Naive thymus-derived CD8-positive, alpha-beta T cell (primary cell): Measurements from ENCODE around the gene NAB1. TPM values are rescaled to one million over a fixed set of nuclear protein-coding genes. Genes with fewer than 3 reads are reported as not detected.
"Not testable (repeated sequence)": the region's sequence is repeated elsewhere in the genome, so short reads cannot be mapped to it uniquely, and the experiment has no call there.

ENCODE experiments used
- ATAC-seq, 2 donors: fragments of 150-1000 bp; cut with Tn5 transposase in 1 of 2; sonication (Bioruptor Pico), chemical (Tn5 transposase) in 1 of 2; 1 replicate in 1 of 2; 2 replicates in 1 of 2; pipeline ENCODE4 v1.10.0; 2021; ENCODE audit warnings: mild to moderate bottlenecking in 2 of 2, moderate library complexity in 2 of 2
- POLR2A ChIA-PET: fragments of 350-600 bp; sonication (Branson Sonifier 250); formaldehyde crosslinking; loops from one replicate; lab custom pipeline; 2021; ENCODE audit warnings: antibody characterized with exemption; lab: Charles Lee
- DNase-seq, 10 donors: peaks; one replicate each; pipeline versions ENCODE4 v3.0.0 to v3.0.0-alpha.2; 2020 to 2022
- H3K27ac Mint-ChIP-seq, 10 donors: one replicate each; pipeline ENCODE4 v1.8.0; 2020 to 2022; ENCODE audit warnings: mild to moderate bottlenecking in 10 of 10, mixed read lengths in 10 of 10, moderate library complexity in 4 of 10, inconsistent platforms in 1 of 10
- H3K27me3 Mint-ChIP-seq, 5 donors: one replicate each; pipeline ENCODE4 v1.8.0; 2021 to 2022; ENCODE audit warnings: mixed read lengths in 5 of 5
- H3K36me3 Mint-ChIP-seq, 3 donors: one replicate each; pipeline ENCODE4 v1.8.0; 2020 to 2022; ENCODE audit warnings: mixed read lengths in 3 of 3, mild to moderate bottlenecking in 2 of 3, inconsistent platforms in 1 of 3
- H3K4me1 Mint-ChIP-seq, 4 donors: one replicate each; pipeline ENCODE4 v1.8.0; 2021 to 2022; ENCODE audit warnings: mixed read lengths in 4 of 4
- H3K4me3 Mint-ChIP-seq, 10 donors: one replicate each; pipeline ENCODE4 v1.8.0; 2020 to 2022; ENCODE audit warnings: mild to moderate bottlenecking in 10 of 10, mixed read lengths in 10 of 10, moderate library complexity in 6 of 10, inconsistent platforms in 1 of 10
- H3K9me3 Mint-ChIP-seq, 9 donors: one replicate each; pipeline ENCODE4 v1.8.0; 2020 to 2022; ENCODE audit warnings: mixed read lengths in 9 of 9, mild to moderate bottlenecking in 3 of 9, inconsistent platforms in 1 of 9, moderate library complexity in 1 of 9
- polyA plus RNA-seq, 3 donors: library from polyadenylated mRNA; unstranded; fragments of 300-500 nt; fragmentation: Illumina TruSeq; gene quantifications; one replicate each; pipeline ENCODE4 v1.2.3, GENCODE V29; 2021
- total RNA-seq, 8 experiments: library from RNA in 2 of 8; stranded (reverse) in 2 of 8; gene quantifications; one replicate each; pipeline ENCODE4 v1.2.3 and lab custom pipeline; 2021 to 2026

The NAB1 gene
- total RNA-seq (10 to 100 TPM; 20.1 to 24.3 TPM), polyA plus RNA-seq (1 to 10 TPM; 2.7 to 4.3 (median 3.7) TPM), total RNA-seq (lab: John Stamatoyannopoulos, UW) (30.7 to 66.9 (median 43.6) reads per million in 6 experiments)

- peaks cover 12 to 42% (median 30%) of the 10 kb centered on the region in 4 donors for H3K4me1 Mint-ChIP-seq
- H3K4me3 Mint-ChIP-seq, result peak within 1 kb of the TSS; percentile 89 to 97 (median 94)
- DNase-seq (peak in 9 of 10 donors; percentile 35 to 78 (median 53)), ATAC-seq (peak; percentile 48 to 60)
- H3K27ac Mint-ChIP-seq, result peak within 1 kb of the TSS; percentile 85 to 98 (median 94)
- no peaks in the 10 kb centered on the region for H3K36me3 Mint-ChIP-seq
- POLR2A ChIA-PET, result interaction anchor here (0.7 to 2.0 kb wide), 8 partner anchors 21 to 1016 kb away, joined by 4 to 14 read pairs (median 8); partner anchors contain the start of genes MFSD6 and NEMP2
- H3K27me3 Mint-ChIP-seq, result no peaks in the 10 kb centered on the region
- H3K9me3 Mint-ChIP-seq, result no peaks in the 10 kb centered on the region
These were observed at the start of gene NAB1 for GRCh38 chr2:190649035-190649797. TSS of gene NAB1 (plus strand) at chr2:190649083. CDS start at chr2:190659177, 10,094 bp downstream.

- no peak overlapping the region for H3K4me3 Mint-ChIP-seq
- POLR2A ChIA-PET, result no interaction called here
- no peaks in the 10 kb centered on the region for H3K36me3 Mint-ChIP-seq
- peak overlapping the region in 5 of 10 donors; percentile 24 to 64 (median 29) for H3K27ac Mint-ChIP-seq
- no peak for DNase-seq
- H3K9me3 Mint-ChIP-seq, result no peaks in the 10 kb centered on the region
- peaks cover 9 to 21% (median 13%) of the 10 kb centered on the region in 4 donors for H3K4me1 Mint-ChIP-seq
- no peak for ATAC-seq
- no peaks in the 10 kb centered on the region for H3K27me3 Mint-ChIP-seq
These were observed 49.2 kb upstream of the NAB1 start for GRCh38 chr2:190599546-190600220.

GRCh38 chr2:190600293-190601103 lies 48.4 kb upstream of the NAB1 start:
- H3K27me3 Mint-ChIP-seq, result no peaks in the 10 kb centered on the region
- peaks cover 9 to 21% (median 13%) of the 10 kb centered on the region in 4 donors for H3K4me1 Mint-ChIP-seq
- ATAC-seq (no peak), DNase-seq (no peak)
- H3K27ac Mint-ChIP-seq, result peak overlapping the region in 6 of 10 donors; percentile 9 to 73 (median 30)
- POLR2A ChIA-PET, result no interaction called here
- no peaks in the 10 kb centered on the region for H3K9me3 Mint-ChIP-seq
- no peak overlapping the region for H3K4me3 Mint-ChIP-seq
- H3K36me3 Mint-ChIP-seq, result no peaks in the 10 kb centered on the region

- H3K36me3 Mint-ChIP-seq, result no peaks in the 10 kb centered on the region
- no peak overlapping the region for H3K4me3 Mint-ChIP-seq
- no peaks in the 10 kb centered on the region for H3K9me3 Mint-ChIP-seq
- POLR2A ChIA-PET, result interaction anchor here (1.1 kb wide), 1 partner anchor 10 kb away, joined by 4 read pairs; no protein-coding TSS in a partner anchor
- H3K27ac Mint-ChIP-seq, result no peak overlapping the region
- no peak for ATAC-seq
- no peak for DNase-seq
- H3K27me3 Mint-ChIP-seq, result no peaks in the 10 kb centered on the region
- peaks cover 12 to 18% (median 13%) of the 10 kb centered on the region in 4 donors for H3K4me1 Mint-ChIP-seq
These were observed 45.5 kb upstream of the NAB1 start for GRCh38 chr2:190603374-190603773.

GRCh38 chr2:190607014-190607597 lies 41.8 kb upstream of the NAB1 start:
- Mint-ChIP-seq H3K27me3 (no peaks in the 10 kb centered on the region), H3K4me3 (no peak overlapping the region), H3K9me3 (no peaks in the 10 kb centered on the region), H3K36me3 (peaks cover 0 to 3% (median 0%) of the 10 kb centered on the region in 3 donors), H3K4me1 (peaks cover 0 to 2% (median 0%) of the 10 kb centered on the region in 4 donors), H3K27ac (no peak overlapping the region)
- no peak for DNase-seq
- no peak for ATAC-seq
- POLR2A ChIA-PET, result no interaction called here

GRCh38 chr2:190607657-190608357 lies 41.1 kb upstream of the NAB1 start:
- no peak overlapping the region for H3K4me3 Mint-ChIP-seq
- DNase-seq, result no peak
- no peaks in the 10 kb centered on the region for H3K9me3 Mint-ChIP-seq
- no peak for ATAC-seq
- POLR2A ChIA-PET, result no interaction called here
- H3K27me3 Mint-ChIP-seq, result no peaks in the 10 kb centered on the region
- no peak overlapping the region for H3K27ac Mint-ChIP-seq
- peaks cover 0 to 3% (median 0%) of the 10 kb centered on the region in 3 donors for H3K36me3 Mint-ChIP-seq
- peaks cover 0 to 2% (median 0%) of the 10 kb centered on the region in 4 donors for H3K4me1 Mint-ChIP-seq

GRCh38 chr2:190608863-190609262 lies 40.0 kb upstream of the NAB1 start:
- ATAC-seq, result not testable (repeated sequence)

GRCh38 chr2:190609397-190609796 lies 39.5 kb upstream of the NAB1 start:
- H3K9me3 Mint-ChIP-seq, H3K27me3 Mint-ChIP-seq, H3K4me1 Mint-ChIP-seq, DNase-seq, ATAC-seq, POLR2A ChIA-PET, H3K4me3 Mint-ChIP-seq, H3K36me3 Mint-ChIP-seq: not testable (repeated sequence)
- peak overlapping the region in 1 of 10 donors; percentile 17 for H3K27ac Mint-ChIP-seq

More at GRCh38 chr2:190608863-190609262, 40.0 kb upstream of the NAB1 start:
- H3K27ac Mint-ChIP-seq, H3K9me3 Mint-ChIP-seq, DNase-seq, H3K4me3 Mint-ChIP-seq, H3K36me3 Mint-ChIP-seq, H3K4me1 Mint-ChIP-seq, H3K27me3 Mint-ChIP-seq, POLR2A ChIA-PET: not testable (repeated sequence)

GRCh38 chr2:190610528-190610927 lies 38.4 kb upstream of the NAB1 start:
- H3K27me3 Mint-ChIP-seq, POLR2A ChIA-PET, H3K27ac Mint-ChIP-seq, DNase-seq, H3K9me3 Mint-ChIP-seq, H3K4me3 Mint-ChIP-seq, H3K36me3 Mint-ChIP-seq, H3K4me1 Mint-ChIP-seq, ATAC-seq: not testable (repeated sequence)

GRCh38 chr2:190615555-190616200 lies 33.2 kb upstream of the NAB1 start:
- no peak for DNase-seq
- Mint-ChIP-seq H3K36me3 (peaks cover 0 to 10% (median 0%) of the 10 kb centered on the region in 3 donors), H3K27me3 (no peaks in the 10 kb centered on the region), H3K9me3 (peaks cover 0 to 6% (median 0%) of the 10 kb centered on the region in 9 donors), H3K27ac (no peak overlapping the region), H3K4me1 (no peaks in the 10 kb centered on the region), H3K4me3 (no peak overlapping the region)
- no peak for ATAC-seq
- POLR2A ChIA-PET, result no interaction called here

- ATAC-seq, result no peak
- peaks cover 0 to 6% (median 0%) of the 10 kb centered on the region in 9 donors for H3K9me3 Mint-ChIP-seq
- H3K27ac Mint-ChIP-seq, result no peak overlapping the region
- no peak overlapping the region for H3K4me3 Mint-ChIP-seq
- no peaks in the 10 kb centered on the region for H3K27me3 Mint-ChIP-seq
- H3K4me1 Mint-ChIP-seq, result peaks cover 0 to 1% (median under 1%) of the 10 kb centered on the region in 4 donors
- DNase-seq, result no peak
- peaks cover 0 to 7% (median 0%) of the 10 kb centered on the region in 3 donors for H3K36me3 Mint-ChIP-seq
- POLR2A ChIA-PET, result no interaction called here
These were observed 30.9 kb upstream of the NAB1 start for GRCh38 chr2:190618030-190618429.
